K562 (cell line): Measurements from ENCODE around the gene MTHFR. TPM values are rescaled to one million over a fixed set of nuclear protein-coding genes. Genes with fewer than 3 reads are reported as not detected.

Experiments used
- ATAC-seq: fragments of 200-7000 bp; cut with Tn5 transposase; 3 replicates; pipeline ENCODE4 v1.9.1; 2020; ENCODE audit warnings: moderate library complexity
- BruUV-seq: library from RNA; stranded (reverse); fragments of 400-500 nt; replicated peaks from 2 replicates; lab custom pipeline; 2021; lab: Mats Ljungman, UMichigan
- CTCF ChIA-PET: fragments of 300-600 bp; formaldehyde crosslinking; extraction: SDS; loops from one replicate; lab custom pipeline; 2021; ENCODE audit warnings: low intra/inter-chr PET ratio; lab: Yijun Ruan, JAX
- POLR2A ChIA-PET: fragments of 300-600, 350-650 bp; sonication (Branson Sonifier 250); formaldehyde crosslinking; extraction: SDS; loops from one replicate; lab custom pipeline; 2021; ENCODE audit warnings: antibody characterized with exemption, inconsistent platforms; lab: Yijun Ruan, JAX
- DNase-seq, 4 experiments: peaks; one replicate each; pipeline versions ENCODE4 v3.0.0 to v3.0.0-alpha.2; 2011 to 2018; ENCODE audit warnings: low spot score in 3 of 4, mixed read lengths in 3 of 4; ENCODE audit errors: extremely low read depth in 1 of 4
- FAIRE-seq: peaks from 2 replicates; lab custom pipeline; 2011; peaks lifted over from hg19 to GRCh38; lab: Jason Lieb, UNC
- H2AFZ ChIP-seq: 2 replicates; pipeline ENCODE4 v1.6.0; 2011; ENCODE audit warnings: low read depth, low read length, control low read depth, inconsistent platforms
- H3K27ac ChIP-seq: fragments of 200-600 bp; 3 replicates; pipeline ENCODE4 v1.8.0; 2011; ENCODE audit warnings: low read depth, mild to moderate bottlenecking, control low read depth, inconsistent platforms, low read length, moderate library complexity, mixed read lengths; ENCODE audit errors: extremely low read depth
- H3K27me3 ChIP-seq, 2 experiments: fragments of 300-600 bp in 1 of 2; 2 replicates in 1 of 2; 3 replicates in 1 of 2; pipeline versions ENCODE4 v1.6.0 to v1.8.0; 2011; ENCODE audit warnings: inconsistent platforms in 2 of 2, low read length in 2 of 2, mild to moderate bottlenecking in 1 of 2, mixed read lengths in 1 of 2, moderate library complexity in 1 of 2; ENCODE audit not compliant: control insufficient read depth in 2 of 2, insufficient read depth in 2 of 2
- H3K36me3 ChIP-seq: fragments of 300-600 bp; 3 replicates; pipeline ENCODE4 v1.8.0; 2011; ENCODE audit warnings: mild to moderate bottlenecking, low read length, inconsistent platforms; ENCODE audit not compliant: control insufficient read depth, insufficient read depth
- H3K4me1 ChIP-seq, 2 experiments: fragments of 200-600 bp in 1 of 2; replicated peaks in 1 of 2; 2 replicates in 1 of 2; 3 replicates in 1 of 2; pipeline versions ENCODE4 v1.5.1 to v1.8.0; 2011; ENCODE audit warnings: inconsistent platforms in 2 of 2, low read length in 2 of 2, mild to moderate bottlenecking in 1 of 2, mixed read lengths in 1 of 2, moderate library complexity in 1 of 2; ENCODE audit not compliant: control insufficient read depth in 2 of 2, insufficient read depth in 2 of 2
- H3K4me2 ChIP-seq: 2 replicates; pipeline ENCODE4 v1.6.1; 2011; ENCODE audit warnings: low read length, control low read depth, inconsistent platforms, mixed read lengths; ENCODE audit not compliant: insufficient read depth
- H3K4me3 ChIP-seq: fragments of 200-600 bp; sonication (generic), shearing (Covaris generic); 2 replicates; pipeline ENCODE4 v1.5.1; 2016; ENCODE audit warnings: control low read depth, inconsistent platforms
- H3K79me2 ChIP-seq: fragments of 200-600 bp; 3 replicates; pipeline ENCODE4 v1.8.0; 2011; ENCODE audit warnings: low read length, inconsistent platforms; ENCODE audit not compliant: control insufficient read depth, insufficient read depth
- H3K9ac ChIP-seq, 2 experiments: 2 replicates each; pipeline versions ENCODE4 v1.6.0 to v1.6.1; 2011; ENCODE audit warnings: low read depth in 2 of 2, low read length in 2 of 2, control low read depth in 1 of 2, inconsistent platforms in 1 of 2, mild to moderate bottlenecking in 1 of 2, mixed read lengths in 1 of 2; ENCODE audit not compliant: insufficient read depth in 1 of 2
- H3K9me1 ChIP-seq: one replicate; pipeline ENCODE4 v1.6.0; 2011; ENCODE audit warnings: inconsistent platforms, mild to moderate bottlenecking, low read length, moderate library complexity; ENCODE audit not compliant: control insufficient read depth, insufficient read depth
- H3K9me3 ChIP-seq: replicated peaks from 2 replicates; pipeline ENCODE4 v1.5.1; 2011; ENCODE audit warnings: low read depth, low read length, inconsistent platforms; ENCODE audit not compliant: control insufficient read depth, insufficient read depth
- H4K20me1 ChIP-seq: replicated peaks from 2 replicates; pipeline ENCODE4 v1.6.1; 2011; ENCODE audit warnings: low read length, inconsistent platforms, mixed read lengths; ENCODE audit not compliant: control insufficient read depth, insufficient read depth
- ELK1 ChIP-seq: sonication (generic); formaldehyde crosslinking; IDR thresholded peaks from 2 replicates; pipeline ENCODE4 v1.8.1; 2022; ENCODE audit warnings: missing genetic modification reagents
- FOXA3 ChIP-seq, 2 experiments: fragments of 450-650 bp in 1 of 2; sonication (generic) in 1 of 2; formaldehyde crosslinking; IDR thresholded peaks in 1 of 2; conservative IDR thresholded peaks in 1 of 2; 2 replicates each; pipeline versions ENCODE4 v1.4.0 to v1.8.0; 2020 to 2022; ENCODE audit warnings: mild to moderate bottlenecking in 2 of 2, missing genetic modification reagents in 1 of 2
- REST ChIP-seq, 2 experiments: fragments of 450-650 bp; formaldehyde crosslinking in 1 of 2; IDR thresholded peaks; 2 replicates each; pipeline versions ENCODE4 v1.4.0 to v1.6.1; 2014 to 2020; ENCODE audit warnings: mild to moderate bottlenecking in 2 of 2, borderline replicate concordance in 1 of 2, low read depth in 1 of 2
- ZNF217 ChIP-seq: sonication (generic); formaldehyde crosslinking; IDR thresholded peaks from 2 replicates; pipeline ENCODE4 v1.8.0; 2022; ENCODE audit warnings: mild to moderate bottlenecking, missing genetic modification reagents
- ZNF324 ChIP-seq: fragments of 250-450 bp; sonication (Bioruptor Pico); IDR thresholded peaks from 2 replicates; pipeline ENCODE4 v1.4.0; 2020; ENCODE audit warnings: mild to moderate bottlenecking
- ZNF766 ChIP-seq: fragments of 200-800 bp; sonication (Bioruptor generic); conservative IDR thresholded peaks from 2 replicates; pipeline ENCODE4 v1.6.1; 2016; ENCODE audit warnings: missing genetic modification characterization, missing compliant biosample characterization
- WGBS: fragments of 100-300 bp; shearing (Covaris generic); methylation state at CpG from one replicate; pipeline ENCODE4 v1.1.6; 2016; ENCODE audit warnings: low coverage, mixed read lengths; ENCODE audit not compliant: insufficient coverage; ENCODE audit errors: missing lambda C conversion rate; 5-methylcytosine and 5-hydroxymethylcytosine counted together
- in situ Hi-C: fragments of 300-500 bp; cut with MboI; formaldehyde crosslinking; loops from 4 replicates; pipeline ENCODE4 v1.15.0; 2018; ENCODE audit warnings: inconsistent platforms, mixed read lengths
- intact Hi-C: fragments of 100-400 bp; cut with micrococcal nuclease; formaldehyde crosslinking; loops from 2 replicates; pipeline ENCODE4 v1.14.2; 2022
- polyA plus RNA-seq, 8 experiments: library from polyadenylated mRNA; depleted of rRNA in 4 of 8; stranded (reverse) in 5 of 8; unstranded in 3 of 8; fragments of >200 nt; fragmentation: Nextera tagmentation in 2 of 8; fragmentation: Illumina TruSeq in 1 of 8; extraction: Ambion mirVana in 2 of 8; extraction: Trizol in 1 of 8; gene quantifications; 2 replicates each; pipeline versions ENCODE4 v1.2.1 to v1.2.3, GENCODE V29; 2011 to 2014; ENCODE audit warnings: inconsistent platforms in 1 of 8, missing spikeins in 1 of 8
- total RNA-seq, 7 experiments: library from RNA; depleted of rRNA in 6 of 7; stranded (reverse); fragments of >200 nt in 6 of 7; fragmentation: Illumina TruSeq in 2 of 7; extraction: Trizol in 2 of 7; gene quantifications; 2 replicates each; pipeline versions ENCODE4 v1.2.1 to v1.2.3, GENCODE V29; 2011 to 2021; ENCODE audit warnings: low replicate concordance in 1 of 7

Gene MTHFR
- total and polyA plus RNA-seq, 9 of the 15 experiments (the other 6 are each of a cell fraction or from before 2014, with no cell fraction given), result 5.0 to 104 (median 62.6) TPM

- no peaks in the 10 kb centered on the region for H3K9me3 ChIP-seq
- DNase-seq (peak; percentile 87 to 92 (median 89)), ATAC-seq (peak; percentile 85), FAIRE-seq (peak; percentile 88)
- CTCF ChIA-PET, result interaction anchor here (0.6 to 4.7 kb wide), 9 partner anchors 10 to 163 kb away, joined by 3 to 93 read pairs (median 4); no protein-coding TSS in a partner anchor
- POLR2A ChIA-PET, result interaction anchor here (0.6 to 14.0 kb wide), 13 partner anchors 10 to 199 kb away, joined by 3 to 304 read pairs (median 4); partner anchors contain the start of gene PLOD1
- H3K27ac ChIP-seq, result no peak overlapping the region; the same call in 2 of the 3 replicates
- H4K20me1 ChIP-seq, result no peaks in the 10 kb centered on the region; the same call in 1 of the 2 replicates
- H2AFZ ChIP-seq, result no peak overlapping the region; the same call in 1 of the 2 replicates
- H3K9ac ChIP-seq, result 0 out of 4 replicates have a peak overlapping the region, but pooled peaks of 1 of the 2 experiments have one; percentile 0
- H3K9me1 ChIP-seq, result no peaks in the 10 kb centered on the region
- H3K79me2 ChIP-seq, result no peaks in the 10 kb centered on the region
- no peaks in the 10 kb centered on the region for H3K27me3 ChIP-seq
- H3K36me3 ChIP-seq, result peaks cover 89% of the 10 kb centered on the region
- no TSS peak for BruUV-seq
- H3K4me1 ChIP-seq, result peaks cover 29 to 47% of the 10 kb centered on the region in 2 experiments
- H3K4me3 ChIP-seq, result no peak overlapping the region
- H3K4me2 ChIP-seq, result no peak overlapping the region
- 58% methylated on average over 40 of the region's 40 CpGs for WGBS
- in situ Hi-C loops (no loop called here), intact Hi-C loops (loop anchor here (1.0 to 2.0 kb wide), 3 partner anchors 56 to 192 kb away; no protein-coding TSS in a partner anchor)
- TF ChIP-seq ZNF324 (CRISPR knock-in tag) (no peak), ZNF766 (CRISPR knock-in tag) (0 out of 2 replicates have a peak, but pooled peaks have one; percentile 36), FOXA3 (CRISPR knock-in tag; conservative IDR thresholded peaks at IDR 0.05 in 1 of 2, IDR thresholded peaks at IDR 0.05 in 1 of 2) (0 out of 4 replicates have a peak, but pooled peaks of 1 of the 2 experiments have one; percentile 41), REST (IDR thresholded peaks at IDR 0.05; ENCODE audit: borderline replicate concordance) (peak; percentile 96), REST (CRISPR knock-in tag; IDR thresholded peaks at IDR 0.05; ENCODE audit: low read depth) (peak; percentile 68; the same call in 1 of the 2 replicates), ZNF217 (CRISPR knock-in tag) (no peak), ELK1 (no peak)
These were observed 32.8 kb upstream of the MTHFR start for GRCh38 chr1:11838349-11839272.
